ENCODE results near the gene CSNK2A2.
A peak's percentile ranks its signal among the peaks of the same experiment; 100 is the strongest.

CSNK2A2 gene

DNA sequence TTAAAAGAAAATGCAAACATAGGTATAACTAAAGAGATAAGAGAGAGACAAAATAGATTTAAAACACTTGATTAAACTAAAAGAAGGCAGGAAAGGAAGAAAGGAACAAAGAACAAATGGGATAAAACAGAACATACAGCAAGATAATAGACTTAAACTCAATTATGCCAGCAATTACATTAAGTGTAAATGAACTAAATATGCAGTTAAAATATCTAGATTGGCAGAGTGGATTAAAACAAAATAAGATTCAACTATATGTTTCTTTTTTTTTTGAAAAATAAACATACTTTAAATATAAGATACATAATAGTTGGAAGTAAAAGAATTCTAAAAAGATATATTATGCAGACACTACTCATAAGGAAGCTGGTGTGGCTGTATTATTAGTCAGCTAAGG, 59.1 kb downstream of the CSNK2A2 start:
- no peak for DNase-seq (ENCODE audit: low spot score)

DNA sequence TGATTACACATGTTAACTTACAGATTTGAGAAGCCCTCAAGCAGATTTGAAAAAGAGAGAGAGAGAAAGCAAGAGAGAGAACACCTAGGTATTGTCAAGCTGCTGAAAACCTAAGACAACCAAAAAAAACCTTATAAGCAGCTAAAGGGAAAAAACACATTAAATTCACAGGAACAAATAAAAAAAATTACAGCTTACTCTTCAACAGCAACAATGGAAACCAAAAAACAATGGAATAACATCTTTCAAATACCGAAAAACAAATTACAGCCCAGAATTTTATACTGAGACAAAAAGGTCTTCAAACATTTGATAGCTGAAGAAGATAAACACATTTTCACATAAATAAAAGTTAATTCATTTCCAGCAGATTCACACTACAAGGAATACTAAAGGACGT, 60.3 kb downstream of the CSNK2A2 start:
- DNase-seq (ENCODE audit: low spot score) = no peak

DNA sequence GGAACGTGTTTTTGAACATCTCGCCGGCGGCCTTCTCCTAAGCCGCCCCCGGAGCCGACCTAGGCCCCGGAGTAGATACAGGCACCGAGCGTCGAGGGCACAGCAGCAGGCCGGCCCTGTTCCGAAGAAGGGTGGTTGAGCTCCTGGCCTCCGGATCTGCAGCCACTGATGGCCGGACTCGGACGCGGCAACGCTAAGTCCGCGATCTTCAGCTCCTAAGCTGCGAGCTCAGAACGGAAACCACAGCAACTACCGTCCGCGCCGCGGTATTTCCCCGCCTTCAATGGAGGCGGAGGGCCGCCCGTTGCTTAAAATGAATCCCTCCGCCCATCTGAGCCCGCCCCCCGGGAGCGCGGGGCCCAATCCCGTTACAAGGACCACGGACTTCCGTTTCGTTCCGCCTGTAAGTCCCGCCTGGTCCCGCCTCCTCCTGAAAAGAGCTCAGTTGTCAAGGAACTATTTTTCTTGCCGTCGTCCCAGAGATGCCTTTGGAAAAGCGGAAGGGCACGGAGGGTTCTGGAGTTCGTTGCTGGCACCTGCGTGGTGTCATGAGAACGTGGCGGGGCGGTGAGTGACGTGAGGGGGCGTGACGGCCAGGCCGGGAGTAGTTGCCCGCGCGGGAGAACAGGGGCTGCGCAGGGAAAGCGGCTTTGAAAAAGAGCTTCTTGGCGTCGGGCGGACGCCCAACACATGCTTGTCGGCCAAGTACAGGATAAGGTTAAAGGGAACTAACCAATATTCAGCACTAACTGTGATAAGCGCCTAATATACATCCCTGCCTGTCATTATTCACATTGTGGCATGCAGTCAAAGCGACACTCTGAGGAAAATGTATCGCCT, 68.6 kb downstream of the CSNK2A2 start, which contains the start of gene CFAP20:
Gene CFAP20 (minus strand): TSS at position 285 of the 840 bp plus-strand sequence. CDS start 266 bp downstream, at position 19.
- DNase-seq (ENCODE audit: low spot score) = peak; percentile 95

DNA sequence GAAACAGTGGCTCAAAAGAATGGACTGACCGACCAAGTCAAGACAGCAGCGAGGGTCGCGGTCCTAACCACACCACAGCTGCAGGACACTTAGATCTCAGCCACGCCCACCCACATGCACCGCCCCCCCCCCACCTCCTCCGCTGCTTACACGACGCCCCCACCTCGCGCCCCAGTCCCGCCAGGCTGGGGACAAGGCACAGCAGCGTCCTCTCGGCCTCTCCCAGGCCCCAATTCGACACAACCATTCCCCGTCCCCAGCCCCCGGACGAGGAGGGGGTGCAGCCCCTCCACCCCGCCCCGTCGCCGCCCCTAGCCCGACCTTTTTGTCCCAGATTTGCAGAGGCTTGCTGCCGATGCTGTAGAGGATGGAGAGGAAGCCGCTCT, 69.2 kb downstream of the CSNK2A2 start:
- no peak for DNase-seq (ENCODE audit: low spot score)

DNA sequence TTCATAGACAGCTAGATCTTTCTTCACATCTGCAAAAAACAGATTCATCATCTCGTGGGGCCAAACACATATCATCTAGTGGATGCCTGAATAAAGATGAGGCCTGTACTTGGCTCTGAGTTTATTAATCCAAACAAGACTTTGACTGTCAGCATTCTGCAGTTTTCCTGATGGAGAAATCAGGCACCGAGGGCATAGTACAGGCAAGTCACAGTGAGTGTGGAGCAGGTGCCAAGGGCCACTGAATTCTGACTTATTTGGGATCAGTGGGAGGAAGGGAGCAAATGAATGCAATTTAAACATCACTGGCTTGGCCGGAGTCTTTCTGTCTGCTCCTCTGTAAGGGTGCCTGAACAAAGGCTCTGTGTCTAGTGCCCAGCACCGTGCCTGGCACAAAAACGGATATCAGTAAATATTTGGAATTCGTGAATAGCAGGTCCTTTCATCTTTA, 69.7 kb downstream of the CSNK2A2 start:
- no peak for DNase-seq (ENCODE audit: low spot score)

DNA sequence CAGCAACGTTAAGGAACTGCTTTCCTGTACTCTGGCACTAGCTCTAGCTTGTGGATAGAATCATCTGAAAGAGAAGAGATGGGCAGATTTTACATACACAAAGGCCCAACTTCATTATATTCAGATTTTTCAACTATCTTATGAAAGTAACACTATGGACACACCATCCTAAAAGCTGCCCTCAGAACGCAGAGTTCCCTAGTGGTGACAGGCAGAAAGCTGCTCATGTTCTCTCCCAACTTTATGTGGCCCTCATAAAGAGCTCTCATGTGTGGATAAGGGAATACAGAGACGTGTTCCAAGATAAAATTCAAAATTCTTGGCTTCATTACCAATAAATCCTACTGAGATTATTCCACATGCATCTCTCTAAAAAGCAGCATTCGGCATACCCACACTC, 70.3 kb downstream of the CSNK2A2 start:
- no peak for DNase-seq (ENCODE audit: low spot score)

DNA sequence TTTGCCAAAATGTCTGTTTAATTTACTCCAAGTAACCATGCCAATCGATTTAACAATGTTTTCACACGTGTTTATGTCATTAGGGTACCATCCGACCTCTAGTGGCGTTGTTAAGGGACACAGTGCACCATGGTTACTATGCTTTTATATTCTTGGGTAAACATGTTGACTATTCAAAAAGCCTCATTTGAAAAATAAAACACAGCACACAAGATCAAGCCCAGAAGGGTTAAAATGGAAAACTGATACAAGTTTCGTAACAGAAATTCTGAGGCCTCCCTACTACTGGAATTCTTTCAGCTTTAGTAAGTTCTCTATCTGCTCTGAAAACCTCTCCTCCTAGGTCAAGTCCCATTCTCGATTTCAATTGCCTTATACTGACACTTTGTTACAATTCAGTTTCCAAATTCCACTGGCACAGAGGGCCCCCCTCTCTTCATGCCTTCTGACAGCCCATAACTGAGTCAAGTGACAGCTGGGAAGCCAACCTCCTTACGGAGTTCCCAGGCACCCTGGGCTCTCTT, 70.8 kb downstream of the CSNK2A2 start:
- peak; percentile 11 for DNase-seq (ENCODE audit: low spot score)

DNA sequence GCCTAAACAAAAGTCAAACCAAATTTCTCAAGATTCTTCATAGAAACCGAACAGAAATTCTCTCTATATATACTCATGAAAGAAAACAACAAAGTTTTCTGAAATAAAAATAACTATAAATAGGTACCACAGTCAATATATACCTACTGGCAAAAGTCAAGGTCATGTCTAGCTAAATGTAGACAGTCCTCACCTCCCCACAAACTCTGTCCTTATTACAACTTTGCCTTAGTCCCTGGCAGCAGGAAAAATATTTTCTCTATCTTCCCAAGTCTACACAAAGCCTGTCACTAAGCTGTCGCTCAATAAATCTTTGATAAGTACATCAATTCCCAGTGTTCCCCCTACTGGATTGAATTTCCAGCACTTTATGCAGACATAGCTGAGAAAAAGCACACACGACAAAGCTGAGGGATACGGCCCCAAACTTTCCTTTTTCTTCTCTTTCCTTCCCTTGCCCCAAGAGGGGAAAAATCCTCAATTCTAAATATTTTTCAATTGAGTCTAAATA, 71.4 kb downstream of the CSNK2A2 start:
- no peak for DNase-seq (ENCODE audit: low spot score)

DNA sequence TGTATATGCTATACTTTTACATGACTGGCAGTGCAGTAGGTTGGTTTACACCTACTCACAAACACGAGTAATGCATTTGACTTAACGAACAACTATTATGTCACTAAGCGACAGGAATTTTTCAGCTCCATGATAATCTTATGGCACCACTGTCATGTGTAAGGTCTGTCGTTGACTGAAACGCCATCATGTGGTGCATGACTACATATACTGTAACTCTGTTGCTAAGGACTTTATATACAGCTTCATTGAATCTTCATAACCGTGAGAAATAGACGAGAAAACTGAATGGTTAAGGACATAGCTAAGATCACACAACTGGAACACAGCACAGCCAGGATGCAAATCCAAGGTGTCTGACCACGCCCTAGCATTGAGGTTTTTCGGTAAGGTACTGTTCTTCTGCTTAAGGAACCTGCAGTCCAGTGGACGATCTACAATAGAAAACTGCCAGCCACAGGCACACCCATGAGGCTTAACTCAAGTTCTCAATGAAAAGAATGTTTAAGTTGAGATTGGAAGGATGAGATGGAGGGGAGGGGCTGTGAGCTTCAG, 72.0 kb downstream of the CSNK2A2 start:
- no peak for DNase-seq (ENCODE audit: low spot score)

DNA sequence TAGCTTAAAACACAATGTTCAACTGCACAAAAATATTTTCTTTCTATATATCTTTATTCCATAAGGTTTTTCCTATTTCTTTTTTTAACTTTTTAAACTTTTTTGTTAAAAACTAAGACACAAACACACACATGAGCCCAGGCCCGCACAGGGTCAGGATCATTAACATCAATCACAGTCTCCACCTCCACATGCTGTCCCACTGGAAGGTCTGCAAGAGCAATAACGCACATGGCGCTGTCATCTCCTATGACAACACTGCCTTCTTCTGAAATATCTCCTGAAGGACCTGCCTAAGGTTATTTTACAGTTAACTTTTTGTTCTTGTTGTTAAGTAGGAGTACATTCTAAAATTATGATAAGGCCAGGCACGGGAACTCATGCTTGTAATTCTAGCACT, 72.9 kb downstream of the CSNK2A2 start:
- no peak for DNase-seq (ENCODE audit: low spot score)

DNA sequence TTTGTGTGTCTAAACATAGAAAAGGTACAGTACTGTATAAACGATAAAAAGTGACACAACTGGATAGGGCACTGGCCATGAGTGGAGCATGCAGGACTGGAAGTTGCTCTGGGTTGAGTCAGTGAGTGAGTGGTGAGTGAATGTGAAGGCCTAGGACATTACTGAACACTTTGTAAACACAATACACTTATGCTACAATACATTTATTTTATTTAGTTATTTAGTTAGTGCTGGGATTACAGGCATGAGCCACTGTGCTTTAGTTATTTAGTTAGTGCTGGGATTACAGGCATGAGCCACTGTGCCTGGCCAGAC, 73.3 kb downstream of the CSNK2A2 start:
- no peak for DNase-seq (ENCODE audit: low spot score)

DNA sequence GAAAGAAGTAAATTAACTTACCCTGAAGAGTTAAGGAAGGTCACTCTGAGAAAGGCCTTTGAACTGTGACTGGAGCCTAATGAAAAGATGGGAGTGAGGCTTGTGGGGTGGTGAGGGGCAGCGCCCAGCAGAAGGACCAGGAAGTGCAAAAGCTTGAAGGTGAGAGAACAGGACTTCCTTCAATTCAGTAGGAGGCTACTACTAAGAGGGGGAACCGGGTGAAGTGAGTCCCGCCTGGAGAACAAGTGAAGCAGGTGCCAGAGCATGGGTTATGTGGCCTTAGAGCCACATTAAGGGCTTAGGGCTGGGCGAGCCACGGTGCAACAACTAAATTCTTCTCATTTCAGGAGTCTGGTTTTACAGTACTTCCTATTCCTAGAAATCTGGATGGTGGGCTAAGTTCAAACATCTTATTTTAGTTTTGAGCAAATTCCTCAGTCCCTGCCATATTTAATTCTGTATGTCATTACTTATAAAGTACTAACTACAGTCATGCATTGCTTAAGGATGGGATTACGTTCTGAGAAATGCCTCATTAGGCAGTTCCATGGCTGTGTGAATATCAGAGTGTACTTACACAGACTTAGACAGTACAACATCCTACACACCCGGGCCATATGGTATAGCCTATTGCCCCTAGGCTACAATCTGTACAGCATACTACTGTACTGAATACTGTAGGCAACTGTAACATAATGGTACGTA, 73.9 kb downstream of the CSNK2A2 start:
- no peak for DNase-seq (ENCODE audit: low spot score)

DNA sequence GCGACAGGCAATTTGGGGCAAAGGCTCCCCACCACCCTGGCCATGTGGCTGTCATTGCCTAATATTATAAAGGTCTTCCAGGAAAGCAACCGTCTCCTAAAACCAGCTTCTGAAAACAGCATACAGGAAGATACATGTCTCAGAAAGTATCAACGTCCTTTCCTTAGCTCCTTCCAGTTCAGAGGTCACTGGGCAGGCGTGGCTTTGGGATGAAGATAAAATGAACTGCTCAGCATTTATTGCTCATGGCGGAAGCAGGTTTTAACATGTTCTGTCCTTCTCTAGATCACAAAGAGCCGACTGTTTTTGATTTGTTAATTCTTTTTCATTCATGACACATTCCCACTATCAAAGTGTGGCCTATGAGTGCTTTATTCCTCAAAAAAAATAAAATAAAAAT, 76.8 kb downstream of the CSNK2A2 start:
- no peak for DNase-seq (ENCODE audit: low spot score)

DNA sequence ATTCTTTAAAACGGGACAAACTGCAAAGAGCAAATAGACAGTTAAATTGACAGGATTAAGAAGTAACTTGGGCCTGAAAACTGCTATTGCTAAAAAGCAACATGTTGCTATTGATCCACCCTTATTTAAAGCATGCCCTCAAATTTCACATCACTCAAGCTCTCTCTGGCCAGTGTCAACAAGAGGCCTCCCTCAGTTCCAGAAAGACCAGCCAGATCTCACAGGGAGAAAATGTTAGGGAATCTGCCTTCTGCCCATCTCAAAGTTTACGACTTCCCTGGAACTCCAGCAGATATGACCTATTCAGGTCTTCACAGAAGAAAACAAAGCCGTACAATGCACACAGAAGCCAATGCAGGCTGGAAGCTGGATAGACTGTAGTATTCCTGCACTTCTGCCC, 77.7 kb downstream of the CSNK2A2 start:
- no peak for DNase-seq (ENCODE audit: low spot score)

DNA sequence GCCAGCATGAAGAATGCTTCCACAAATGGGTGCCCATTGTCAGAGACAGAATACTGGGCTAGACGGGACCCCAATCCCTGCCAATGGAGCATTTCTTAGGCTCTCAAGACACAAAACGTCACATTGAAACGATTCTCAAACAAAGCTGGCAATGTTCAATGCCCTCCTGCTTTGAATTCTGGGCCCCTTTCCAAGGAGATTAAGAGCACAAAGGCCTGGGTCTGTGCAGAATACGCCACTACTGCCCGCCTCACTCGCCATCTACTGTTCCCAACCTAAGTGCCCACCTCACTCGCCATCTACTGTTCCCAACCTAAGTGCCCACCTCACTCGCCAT, 78.4 kb downstream of the CSNK2A2 start:
- DNase-seq (ENCODE audit: low spot score) = no peak

DNA sequence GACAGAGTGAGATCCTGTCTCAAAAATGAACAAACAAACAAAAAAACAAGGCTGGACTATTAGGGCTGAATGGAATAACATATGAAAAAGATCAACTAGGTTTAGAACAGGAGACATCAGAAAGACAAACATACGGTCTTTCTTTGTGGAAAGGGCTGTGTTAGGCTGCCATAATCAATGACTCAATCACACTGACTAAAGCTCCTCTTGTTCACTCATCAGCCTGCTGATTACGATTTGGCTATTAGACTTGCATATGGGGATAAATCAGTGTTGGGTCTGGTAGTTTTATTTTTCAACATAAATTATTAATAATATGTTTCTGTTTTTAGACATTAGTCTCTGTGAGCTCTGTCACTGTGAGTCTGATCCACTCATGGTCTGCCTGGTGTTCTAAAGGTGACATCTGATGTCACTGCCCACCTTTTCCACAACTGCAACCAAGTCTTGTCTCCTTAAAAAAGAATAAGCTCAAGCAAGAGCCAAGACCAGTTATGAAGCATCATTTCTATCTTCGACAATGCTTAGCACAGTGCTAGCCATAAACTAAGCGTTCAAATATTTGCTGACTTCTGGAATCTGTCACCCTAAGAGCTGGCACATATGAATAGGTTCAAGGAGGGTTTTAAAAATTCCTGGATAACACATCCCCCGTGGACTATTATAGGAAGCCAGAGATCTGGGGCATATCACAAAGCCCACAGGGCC, 79.0 kb downstream of the CSNK2A2 start:
- DNase-seq (ENCODE audit: low spot score) = no peak

DNA sequence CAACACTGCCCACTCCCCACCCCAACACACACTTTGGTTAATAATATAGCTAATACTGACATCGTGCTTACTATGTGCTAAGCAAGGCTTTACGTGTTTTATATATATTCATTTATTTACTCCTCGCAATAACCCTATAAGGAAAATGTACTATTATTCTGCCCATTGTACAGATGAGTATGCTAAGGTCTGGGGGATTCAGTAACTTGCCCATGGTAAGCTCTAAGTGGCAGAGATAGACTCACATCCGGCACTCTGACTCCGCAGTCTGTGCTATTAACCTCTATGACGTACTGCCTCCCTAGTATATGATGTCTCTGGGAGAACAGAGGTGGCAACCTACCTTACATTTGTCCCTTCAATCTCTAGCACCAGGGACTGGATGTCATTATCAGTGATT, 81.4 kb downstream of the CSNK2A2 start:
- no peak for DNase-seq (ENCODE audit: low spot score)

DNA sequence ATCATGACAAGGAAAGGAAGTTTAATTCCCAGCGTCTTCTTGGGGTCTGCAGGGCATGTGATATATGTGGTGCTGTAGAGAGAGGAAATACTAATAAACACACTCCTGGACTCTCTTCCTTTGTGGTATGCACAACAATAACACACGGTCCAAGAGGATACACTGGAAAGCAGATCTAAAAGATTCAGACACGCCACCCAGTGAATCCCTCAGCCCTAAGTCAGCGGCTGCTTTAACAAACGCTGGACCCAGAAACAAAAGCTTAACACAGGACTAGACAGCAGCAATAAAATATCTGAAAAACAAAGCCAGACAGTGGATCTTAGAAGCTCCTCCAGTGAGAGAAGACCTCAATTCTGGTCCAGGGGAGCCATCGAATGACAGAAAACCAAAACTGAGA, 81.8 kb downstream of the CSNK2A2 start:
- no peak for DNase-seq (ENCODE audit: low spot score)

DNA sequence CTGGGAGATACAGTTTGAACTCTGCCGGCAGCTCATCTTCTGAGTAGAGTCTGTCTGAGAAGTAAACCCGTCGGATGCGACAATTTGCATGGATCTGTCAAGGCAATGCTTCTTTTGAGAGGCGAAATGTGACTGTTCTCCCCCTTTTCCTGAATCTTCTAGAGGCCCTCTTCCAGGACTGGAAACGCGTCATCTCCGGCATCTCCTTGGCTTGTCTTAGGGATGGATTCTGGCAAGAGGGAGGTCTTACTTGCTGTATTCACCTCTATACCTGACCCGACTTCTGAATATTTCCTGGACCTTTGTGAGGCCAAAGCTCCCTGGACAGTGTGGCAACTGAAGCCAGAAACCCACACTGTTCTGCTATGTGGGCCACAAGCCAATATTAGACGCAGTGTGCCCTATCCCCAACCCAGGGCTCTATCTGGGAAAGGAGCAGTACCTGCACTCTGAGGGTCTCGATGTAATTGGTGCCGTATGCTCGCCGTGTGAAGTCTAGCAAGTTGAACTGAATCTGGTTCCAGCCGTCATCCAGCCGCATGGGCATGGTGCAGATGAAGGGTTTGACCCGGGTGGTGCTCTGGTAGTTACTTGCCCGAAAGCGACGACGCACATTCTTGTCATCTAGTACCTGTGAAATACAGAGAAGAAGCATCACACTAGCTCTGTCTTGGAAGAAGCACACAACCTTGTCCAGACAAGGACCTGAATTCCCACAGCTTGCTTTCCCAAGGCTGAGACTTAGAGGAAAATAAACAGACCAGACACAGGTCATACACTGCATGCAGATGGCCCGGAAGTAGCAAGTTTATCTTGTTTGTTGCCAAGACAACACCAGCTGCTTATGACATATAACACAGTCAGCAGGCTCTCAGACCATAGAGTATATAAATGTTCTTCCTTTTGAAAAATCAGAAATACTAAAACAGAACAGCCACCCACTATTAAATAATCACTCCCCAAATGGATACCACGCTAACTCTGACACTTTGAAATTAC, 82.8 kb downstream of the CSNK2A2 start:
- DNase-seq (ENCODE audit: low spot score) = no peak

DNA sequence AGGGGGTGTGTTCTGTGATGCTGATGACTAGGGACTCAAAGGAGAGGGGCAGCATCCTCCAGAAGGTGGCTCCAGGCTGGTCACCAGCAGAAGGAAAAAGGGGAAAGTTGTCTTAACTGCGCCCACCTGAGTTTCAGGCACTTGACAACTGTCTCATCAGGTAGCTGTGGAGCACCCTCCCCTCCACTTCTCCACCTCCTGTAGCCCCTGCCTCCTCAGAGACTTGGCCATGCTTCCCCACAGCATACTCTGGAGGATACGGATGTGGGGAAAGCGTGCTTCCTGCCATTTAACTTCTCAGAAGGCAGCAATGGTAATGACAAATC, 86.6 kb downstream of the CSNK2A2 start:
- no peak for DNase-seq (ENCODE audit: low spot score)
